Adipocyte (in vitro differentiated cells): ENCODE data around the gene POU4F1.

Experiments
- DNase-seq: peaks from one replicate; pipeline ENCODE4 v3.0.0-alpha.2; 2015; ENCODE audit warnings: low read depth
- H3K27me3 ChIP-seq: replicated peaks from 2 replicates; pipeline ENCODE4 v1.7.0; 2013; ENCODE audit warnings: mild to moderate bottlenecking, low read length, moderate library complexity; ENCODE audit not compliant: control insufficient read depth, insufficient read depth
- H3K36me3 ChIP-seq: 2 replicates; pipeline ENCODE4 v1.7.0; 2013; ENCODE audit warnings: low read length, mild to moderate bottlenecking, moderate library complexity; ENCODE audit not compliant: control insufficient read depth, insufficient read depth, severe bottlenecking
- H3K4me1 ChIP-seq: 2 replicates; pipeline ENCODE4 v1.7.0; 2013; ENCODE audit warnings: mild to moderate bottlenecking, low read length, moderate library complexity; ENCODE audit not compliant: control insufficient read depth, insufficient read depth
- H3K4me3 ChIP-seq: 2 replicates; pipeline ENCODE4 v1.7.0; 2013; ENCODE audit warnings: mild to moderate bottlenecking, low read length, moderate library complexity
- H3K9ac ChIP-seq: 2 replicates; pipeline ENCODE4 v1.7.0; 2013; ENCODE audit warnings: mild to moderate bottlenecking, low read length, moderate library complexity
- H3K9me3 ChIP-seq: 2 replicates; pipeline ENCODE4 v1.7.0; 2013; ENCODE audit warnings: mild to moderate bottlenecking, low read length, moderate library complexity; ENCODE audit not compliant: control insufficient read depth

POU4F1 gene

GRCh38 chr13:78623132-78623531, 19.8 kb upstream of the POU4F1 start:
- DNase-seq, result no peak
- H3K4me1 ChIP-seq, result no peaks in the 10 kb centered on the region
- H3K9ac ChIP-seq, result no peak overlapping the region
- peaks cover 15% of the 10 kb centered on the region for H3K36me3 ChIP-seq
- no peaks in the 10 kb centered on the region for H3K9me3 ChIP-seq
- H3K4me3 ChIP-seq, result no peak overlapping the region
- H3K27me3 ChIP-seq, result no peaks in the 10 kb centered on the region

DNA sequence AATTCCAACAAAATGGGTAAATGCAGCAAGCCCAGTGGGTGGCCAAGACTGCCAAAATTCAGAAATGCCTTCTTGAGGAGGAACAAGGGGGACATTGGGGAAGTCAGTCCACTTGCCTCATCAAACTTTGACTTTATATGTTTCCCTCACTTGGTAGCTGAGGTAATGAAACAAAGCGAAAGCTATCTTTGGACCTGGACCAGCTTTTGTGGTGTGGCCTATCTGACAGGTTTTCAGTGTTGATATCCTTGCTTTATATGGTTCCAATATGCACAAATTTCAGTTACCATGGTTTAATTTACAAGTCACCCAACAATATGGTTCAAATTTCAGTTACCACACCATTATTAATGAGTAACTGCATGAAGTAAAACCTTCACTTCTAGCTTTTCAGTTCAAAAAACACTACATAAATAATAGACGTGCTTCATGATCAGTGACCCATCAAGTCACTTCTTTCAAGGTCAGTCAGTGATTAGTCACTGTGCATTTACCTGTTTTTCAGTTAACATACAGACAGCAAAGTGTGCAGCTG, 17.7 kb upstream of the POU4F1 start:
- Histone ChIP-seq H3K4me1 (no peaks in the 10 kb centered on the region), H3K9ac (no peak overlapping the region), H3K9me3 (no peaks in the 10 kb centered on the region), H3K36me3 (peaks cover 25% of the 10 kb centered on the region), H3K4me3 (no peak overlapping the region), H3K27me3 (no peaks in the 10 kb centered on the region)
- no peak for DNase-seq

- H3K9ac ChIP-seq, result no peak overlapping the region
- DNase-seq, result no peak
- H3K36me3 ChIP-seq, result peaks cover 33% of the 10 kb centered on the region
- no peaks in the 10 kb centered on the region for H3K27me3 ChIP-seq
- no peaks in the 10 kb centered on the region for H3K9me3 ChIP-seq
- H3K4me1 ChIP-seq, result no peaks in the 10 kb centered on the region
- no peak overlapping the region for H3K4me3 ChIP-seq
Measured at GRCh38 chr13:78618411-78618810, 15.1 kb upstream of the POU4F1 start.

DNA sequence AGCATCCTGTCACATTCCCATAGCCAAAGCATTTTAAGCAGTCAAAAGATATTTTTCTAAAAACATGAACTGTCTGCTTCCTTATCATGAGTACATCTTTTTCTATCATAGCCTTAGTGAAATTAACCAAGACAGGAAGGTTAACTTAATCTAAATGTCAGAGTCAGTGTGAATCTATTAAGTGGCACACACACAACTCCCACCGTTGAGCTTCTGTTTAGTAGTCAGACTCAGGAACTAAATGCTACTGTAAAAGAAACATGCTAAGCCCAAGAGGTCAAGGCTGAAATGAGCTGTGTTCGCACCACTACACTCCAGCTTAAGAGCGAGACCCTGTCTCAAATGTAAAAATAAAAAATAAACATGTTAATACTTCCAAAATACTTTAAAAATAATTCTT, 7.7 kb upstream of the POU4F1 start:
- no peak for DNase-seq
- H3K36me3 ChIP-seq, result peaks cover 8% of the 10 kb centered on the region
- peaks cover 6% of the 10 kb centered on the region for H3K9me3 ChIP-seq
- peaks cover 14% of the 10 kb centered on the region for H3K4me1 ChIP-seq
- no peak overlapping the region for H3K4me3 ChIP-seq
- peaks cover 43% of the 10 kb centered on the region for H3K27me3 ChIP-seq
- H3K9ac ChIP-seq, result no peak overlapping the region

DNA sequence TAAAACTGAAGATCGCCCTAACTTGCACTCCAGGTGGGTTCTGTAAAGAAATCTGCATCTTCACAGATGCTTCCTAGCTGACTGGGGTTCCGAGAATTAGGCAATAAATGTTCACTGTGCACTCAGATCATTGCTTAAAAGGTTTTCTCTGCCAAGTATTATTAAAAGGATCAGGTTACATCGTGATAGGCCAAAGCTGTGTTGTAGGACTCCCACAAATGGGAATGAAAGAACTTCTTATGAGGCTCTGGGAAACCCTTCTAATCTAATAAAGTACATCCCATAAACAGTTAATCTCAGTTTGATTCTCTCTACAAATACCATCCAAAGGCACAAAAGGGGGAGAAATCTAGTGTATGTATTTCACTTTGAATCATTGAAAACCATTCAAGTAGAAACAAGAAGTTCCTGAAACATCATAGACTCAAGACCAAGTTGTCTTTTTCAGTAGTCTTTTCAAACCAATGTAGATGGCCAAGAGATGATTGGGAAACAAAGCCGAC, 7.1 kb upstream of the POU4F1 start:
- peaks cover 14% of the 10 kb centered on the region for H3K4me1 ChIP-seq
- peaks cover 4% of the 10 kb centered on the region for H3K36me3 ChIP-seq

DNA sequence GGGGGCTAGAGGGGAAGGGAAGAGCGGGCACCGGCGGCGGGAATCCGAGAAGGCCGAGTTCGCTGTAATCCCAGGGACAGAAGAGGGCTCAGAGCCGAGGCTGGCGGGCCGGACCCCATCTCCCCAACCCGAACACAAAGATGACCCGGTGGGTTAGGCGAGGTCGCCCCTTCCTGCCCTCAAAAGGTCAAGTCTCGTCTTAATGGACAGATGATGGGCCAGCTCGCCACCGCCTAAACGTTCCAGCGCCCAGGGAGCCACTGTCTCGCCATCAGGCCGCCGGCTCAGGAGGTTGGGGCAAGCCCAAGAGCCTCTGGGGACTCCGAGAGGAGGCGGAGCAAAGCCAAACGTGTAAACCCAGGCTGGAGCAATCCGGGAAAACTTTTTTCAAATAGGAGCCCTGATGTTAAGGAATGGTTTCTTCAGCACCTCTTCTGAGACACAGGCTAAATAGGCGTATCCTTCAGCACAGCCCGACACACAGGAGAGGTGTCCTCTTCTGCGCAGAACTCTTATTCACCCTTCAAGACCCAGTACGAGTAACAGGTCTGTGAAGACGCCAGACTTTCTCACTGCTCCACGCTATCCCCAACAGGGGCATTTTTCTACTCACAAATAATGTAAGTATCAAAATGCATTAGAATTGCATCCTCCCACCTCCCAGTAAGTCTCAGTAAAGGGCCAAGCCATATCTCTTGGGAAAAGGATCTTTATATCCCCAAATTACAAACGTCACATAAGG, 6.3 kb upstream of the POU4F1 start:
- H3K27me3 ChIP-seq, result peaks cover 57% of the 10 kb centered on the region
- peaks cover 6% of the 10 kb centered on the region for H3K9me3 ChIP-seq
- no peak overlapping the region for H3K9ac ChIP-seq
- peaks cover 14% of the 10 kb centered on the region for H3K4me1 ChIP-seq
- no peaks in the 10 kb centered on the region for H3K36me3 ChIP-seq
- no peak for DNase-seq
- H3K4me3 ChIP-seq, result peak overlapping the region; percentile 78

More for the DNA sequence above, 7.1 kb upstream of the POU4F1 start:
- H3K9ac ChIP-seq, result no peak overlapping the region
- H3K4me3 ChIP-seq, result no peak overlapping the region
- H3K9me3 ChIP-seq, result peaks cover 6% of the 10 kb centered on the region
- peaks cover 49% of the 10 kb centered on the region for H3K27me3 ChIP-seq
- no peak for DNase-seq

DNA sequence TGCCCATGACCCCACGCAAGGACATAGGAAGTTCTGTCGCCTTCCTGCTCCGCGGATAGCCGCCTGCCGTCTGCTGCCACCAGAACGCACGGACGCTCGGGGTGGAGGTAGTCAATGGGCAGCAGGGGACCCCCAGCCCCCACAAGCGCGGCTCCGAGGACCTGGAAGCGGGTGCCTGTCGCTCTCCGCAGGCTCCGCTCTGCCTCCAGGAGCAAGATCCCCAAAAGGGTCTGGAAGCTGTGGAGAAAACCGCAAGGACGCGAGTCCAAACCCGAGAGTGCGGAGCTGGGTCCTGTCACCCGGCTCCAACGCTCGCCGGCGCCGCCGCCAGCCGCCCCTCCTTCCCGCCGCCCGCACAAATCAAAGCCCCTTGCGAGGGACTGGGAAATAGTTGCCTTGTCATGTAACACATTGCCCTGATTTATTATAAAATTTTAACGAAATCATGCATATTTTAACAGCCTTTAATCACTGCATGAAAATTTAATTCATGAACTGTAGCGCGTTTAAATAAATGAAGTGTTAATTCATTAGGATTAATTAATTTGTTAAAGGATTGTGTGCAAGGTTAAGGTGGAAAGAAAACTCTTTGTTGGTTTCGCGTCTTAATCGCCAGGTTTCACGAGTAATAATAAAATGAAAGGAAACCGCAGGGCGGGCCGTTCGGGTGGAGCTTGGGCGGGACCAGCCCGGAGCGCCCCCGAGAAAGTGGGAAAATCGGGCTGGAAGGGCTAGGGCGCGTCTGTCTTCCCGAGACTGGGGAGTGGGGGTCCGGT, 5.5 kb upstream of the POU4F1 start:
- Histone ChIP-seq H3K4me3 (peak overlapping the region; percentile 78), H3K4me1 (peaks cover 14% of the 10 kb centered on the region), H3K9me3 (peaks cover 6% of the 10 kb centered on the region), H3K27me3 (peaks cover 64% of the 10 kb centered on the region), H3K9ac (no peak overlapping the region), H3K36me3 (no peaks in the 10 kb centered on the region)
- peak; percentile 38 for DNase-seq

DNA sequence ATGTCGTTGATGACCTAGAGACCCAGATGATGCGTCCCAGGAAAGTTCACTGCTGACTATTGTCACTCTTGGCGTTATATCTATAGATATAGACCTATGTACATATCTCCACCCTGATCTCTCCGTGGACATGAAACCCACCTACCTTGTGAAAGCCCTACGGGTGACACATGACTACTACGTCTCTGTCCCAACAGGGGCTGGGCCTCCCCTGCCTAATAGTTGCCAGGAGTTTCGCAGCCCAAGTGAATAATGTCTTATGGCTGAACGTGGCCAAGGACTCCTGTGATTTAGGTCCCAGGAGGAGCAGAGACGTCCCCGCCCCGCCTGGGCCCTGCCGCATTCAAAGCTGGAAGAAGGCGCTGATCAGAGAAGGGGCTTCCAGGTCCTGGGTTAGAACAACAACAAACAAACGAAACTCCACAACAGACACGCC, 4.9 kb upstream of the POU4F1 start:
- peak overlapping the region; percentile 78 for H3K4me3 ChIP-seq
- no peaks in the 10 kb centered on the region for H3K36me3 ChIP-seq
- no peak for DNase-seq
- no peak overlapping the region for H3K9ac ChIP-seq
- H3K4me1 ChIP-seq, result peaks cover 14% of the 10 kb centered on the region
- H3K27me3 ChIP-seq, result peaks cover 68% of the 10 kb centered on the region
- H3K9me3 ChIP-seq, result peaks cover 6% of the 10 kb centered on the region

- DNase-seq, result no peak
- peaks cover 70% of the 10 kb centered on the region for H3K27me3 ChIP-seq
- H3K36me3 ChIP-seq, result no peaks in the 10 kb centered on the region
- H3K9ac ChIP-seq, result no peak overlapping the region
- peaks cover 15% of the 10 kb centered on the region for H3K4me1 ChIP-seq
- H3K9me3 ChIP-seq, result peaks cover 6% of the 10 kb centered on the region
- H3K4me3 ChIP-seq, result no peak overlapping the region
Measured at GRCh38 chr13:78607409-78608251, 4.3 kb upstream of the POU4F1 start.

- Histone ChIP-seq H3K4me3 (no peak overlapping the region), H3K27me3 (peaks cover 74% of the 10 kb centered on the region), H3K9me3 (peaks cover 6% of the 10 kb centered on the region), H3K9ac (no peak overlapping the region), H3K36me3 (no peaks in the 10 kb centered on the region), H3K4me1 (peaks cover 18% of the 10 kb centered on the region)
- no peak for DNase-seq
Measured at GRCh38 chr13:78606471-78607408, 3.4 kb upstream of the POU4F1 start.
